NCI-H2107 treated with DMSO at 0.1 percent for 48 hours (cell line): ENCODE results near the gene UPF1.

ENCODE experiments used
- DNase-seq: peaks from one replicate; lab custom pipeline; 2025; ENCODE audit not compliant: unreplicated experiment; lab: John Stamatoyannopoulos, UW

The UPF1 gene

GRCh38 chr19:18869781-18870530 is 38.2 kb downstream of the UPF1 start:
- DNase-seq = no peak

GRCh38 chr19:18870531-18871172 is 38.9 kb downstream of the UPF1 start:
- DNase-seq = no peak

- DNase-seq = no peak
These were observed 39.8 kb downstream of the UPF1 start for GRCh38 chr19:18871543-18871942.

GRCh38 chr19:18875726-18876125 is 44.0 kb downstream of the UPF1 start:
- no peak for DNase-seq

GRCh38 chr19:18876865-18877264 is 45.1 kb downstream of the UPF1 start:
- DNase-seq = no peak

- DNase-seq = no peak
These were observed 46.5 kb downstream of the UPF1 start for GRCh38 chr19:18878058-18878797.

- no peak for DNase-seq
These were observed 47.3 kb downstream of the UPF1 start for GRCh38 chr19:18878858-18879578.

- DNase-seq = no peak
These were observed 48.0 kb downstream of the UPF1 start for GRCh38 chr19:18879579-18880373.

- no peak for DNase-seq
These were observed 49.7 kb downstream of the UPF1 start for GRCh38 chr19:18881491-18881890.

- no peak for DNase-seq
These were observed 52.0 kb downstream of the UPF1 start for GRCh38 chr19:18883526-18884304.

- DNase-seq = no peak
These were observed 55.2 kb downstream of the UPF1 start for GRCh38 chr19:18886972-18887371.

GRCh38 chr19:18889949-18890745 is 58.4 kb downstream of the UPF1 start:
- no peak for DNase-seq

- no peak for DNase-seq
These were observed 62.0 kb downstream of the UPF1 start for GRCh38 chr19:18893587-18894253.

GRCh38 chr19:18894254-18895037 is 62.7 kb downstream of the UPF1 start:
- DNase-seq = no peak

- no peak for DNase-seq
These were observed 63.5 kb downstream of the UPF1 start for GRCh38 chr19:18895038-18895823.

- DNase-seq = no peak
These were observed 64.1 kb downstream of the UPF1 start, which contains the start of gene CERS1 for GRCh38 chr19:18895824-18896341. CERS1 (minus strand) TSS chr19:18896158; CDS start chr19:18896072, 86 bp downstream.
